T1000 (cell line): Measurements from ENCODE around the gene KRTAP21-3.
"Not testable (repeated sequence)": the region's sequence is repeated elsewhere in the genome, so short reads cannot be mapped to it uniquely, and the experiment has no call there.

Experiments
- DNase-seq: peaks from one replicate; lab custom pipeline; 2025; ENCODE audit warnings: mixed read lengths; lab: John Stamatoyannopoulos, UW

Gene KRTAP21-3, protein sequence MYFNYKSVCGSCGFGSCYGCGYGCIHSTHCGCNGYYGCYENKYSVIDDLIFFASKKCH

DNA sequence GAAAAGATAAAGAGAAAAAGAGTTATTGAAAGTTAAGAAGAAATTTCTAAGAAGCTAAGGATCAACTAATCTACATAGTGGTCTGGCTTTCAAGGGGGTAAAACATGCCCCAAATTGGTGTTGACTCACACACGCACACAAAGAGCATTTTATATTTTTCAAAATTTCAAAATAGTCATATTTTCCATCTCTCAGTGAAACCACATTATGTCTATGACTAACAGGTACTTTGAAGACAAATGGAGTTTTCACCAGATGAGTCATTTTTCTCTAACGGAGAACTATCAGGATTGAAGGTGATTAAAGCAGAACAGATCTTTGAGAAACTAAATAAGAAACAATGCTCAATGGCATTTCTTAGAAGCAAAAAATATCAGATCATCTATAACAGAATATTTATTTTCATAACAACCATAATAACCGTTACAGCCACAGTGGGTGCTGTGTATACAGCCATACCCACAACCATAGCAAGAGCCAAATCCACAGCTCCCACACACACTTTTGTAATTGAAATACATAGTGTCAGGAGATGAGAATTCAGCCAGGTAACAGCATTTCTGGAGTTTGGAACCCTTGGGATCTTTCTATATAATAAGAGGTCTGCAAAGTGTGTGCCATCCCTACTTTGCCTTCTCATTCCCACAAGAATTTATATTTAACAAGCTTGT lies at the start of gene KRTAP21-3:
KRTAP21-3 (minus strand) TSS at position 539 of the 671 bp plus-strand sequence; CDS start at position 521, 18 bp downstream.
- no peak for DNase-seq

DNA sequence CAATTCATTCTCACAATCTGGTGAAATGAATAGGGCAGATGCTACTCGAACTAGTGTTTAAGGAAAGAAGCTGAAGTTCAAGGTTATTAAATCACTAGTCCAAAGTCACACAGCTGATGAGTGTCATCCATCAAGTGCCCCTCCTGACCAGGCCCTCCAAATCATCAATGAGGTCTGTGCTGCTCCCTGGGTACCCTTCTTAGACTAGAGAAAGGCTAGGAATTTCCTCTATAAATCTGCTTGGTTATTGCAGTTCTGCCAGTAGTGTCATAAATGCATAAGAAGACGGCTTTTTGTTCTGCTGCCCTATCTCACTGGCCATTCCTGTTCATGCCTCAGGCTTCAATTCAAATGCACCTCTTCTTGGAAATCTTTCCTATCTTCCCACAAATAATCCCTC lies 42.2 kb upstream of the KRTAP21-3 start:
- DNase-seq: no peak

DNA sequence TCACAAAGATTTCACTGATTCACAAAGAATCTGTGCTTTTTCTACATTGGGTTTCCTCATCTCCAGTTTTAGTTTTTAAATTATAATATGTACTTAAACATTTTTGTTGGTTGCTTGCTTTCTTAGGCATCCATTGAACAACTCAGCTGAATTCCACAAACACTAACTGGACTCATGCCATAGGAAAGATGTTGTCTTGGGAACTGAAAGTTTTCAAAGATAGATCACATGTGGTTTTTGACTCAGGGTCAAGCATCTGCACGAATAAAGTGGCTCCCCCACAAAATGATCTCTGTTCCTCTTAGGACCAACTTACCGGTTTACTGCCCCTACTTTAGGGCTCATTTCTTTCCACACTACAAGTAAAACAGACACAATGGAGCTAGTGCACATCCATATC lies 39.7 kb upstream of the KRTAP21-3 start:
- no peak for DNase-seq

DNA sequence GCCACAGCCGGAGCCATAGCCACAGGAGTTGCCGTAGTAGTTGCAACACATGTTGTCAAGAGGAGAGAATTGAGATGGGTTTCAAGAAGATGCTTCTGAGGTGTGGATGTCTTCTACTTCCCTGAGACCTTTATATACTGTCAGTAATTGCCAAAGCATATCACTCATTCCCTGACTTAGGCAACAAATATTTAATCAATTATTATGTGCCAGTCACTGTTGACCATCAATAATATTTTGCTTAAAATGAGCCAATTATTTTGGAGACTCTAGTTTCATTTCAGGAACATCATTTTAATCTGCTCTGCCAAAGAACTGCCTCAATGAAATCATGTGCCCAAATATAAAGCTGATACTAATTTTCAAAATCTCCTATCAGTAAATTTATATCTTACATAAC lies 36.8 kb upstream of the KRTAP21-3 start, which contains the start of gene KRTAP21-1:
KRTAP21-1 (minus strand) TSS at position 101 of the 400 bp plus-strand sequence; CDS start at position 51, 50 bp downstream.
- not testable (repeated sequence) for DNase-seq

DNA sequence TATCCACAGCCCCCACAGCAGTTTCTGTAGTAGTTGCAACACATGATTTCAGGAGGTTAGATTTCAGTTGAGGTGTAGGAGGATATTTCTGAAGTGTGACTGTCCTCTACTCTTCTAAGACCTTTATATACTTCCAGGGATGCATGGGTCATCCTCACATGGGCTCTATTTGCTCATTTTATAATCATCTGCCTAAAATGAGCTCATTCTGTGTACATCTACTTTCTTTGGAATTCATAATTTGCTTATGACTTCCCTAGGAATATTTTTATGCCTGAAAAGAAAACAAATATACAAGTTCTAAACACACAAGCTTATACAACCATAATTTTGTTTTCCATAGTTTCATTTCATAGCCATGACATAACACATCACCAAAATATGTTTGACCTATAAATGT lies 28.6 kb upstream of the KRTAP21-3 start, which contains the start of gene KRTAP21-2:
KRTAP21-2 (minus strand) TSS at position 101 of the 400 bp plus-strand sequence; CDS start at position 44, 57 bp downstream.
- no peak for DNase-seq

DNA sequence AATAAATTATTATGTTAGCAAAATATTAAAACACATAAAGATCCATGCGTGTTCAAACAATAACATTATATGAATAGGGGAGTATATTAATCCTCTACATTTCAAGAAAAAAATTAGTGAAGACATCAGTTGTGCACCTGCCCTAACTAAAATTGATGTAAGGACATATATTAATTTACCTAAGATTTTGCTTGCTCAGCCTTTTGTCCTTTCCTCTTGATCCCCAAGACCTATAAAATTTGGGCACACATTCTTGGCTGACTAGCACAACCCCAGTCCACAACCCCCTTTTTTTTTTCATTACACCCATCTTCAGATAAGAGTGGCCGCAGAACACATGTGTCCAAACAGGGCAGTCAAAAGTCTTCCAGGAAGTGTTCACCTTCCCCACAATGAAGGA lies 21.9 kb upstream of the KRTAP21-3 start:
- DNase-seq: no peak

DNA sequence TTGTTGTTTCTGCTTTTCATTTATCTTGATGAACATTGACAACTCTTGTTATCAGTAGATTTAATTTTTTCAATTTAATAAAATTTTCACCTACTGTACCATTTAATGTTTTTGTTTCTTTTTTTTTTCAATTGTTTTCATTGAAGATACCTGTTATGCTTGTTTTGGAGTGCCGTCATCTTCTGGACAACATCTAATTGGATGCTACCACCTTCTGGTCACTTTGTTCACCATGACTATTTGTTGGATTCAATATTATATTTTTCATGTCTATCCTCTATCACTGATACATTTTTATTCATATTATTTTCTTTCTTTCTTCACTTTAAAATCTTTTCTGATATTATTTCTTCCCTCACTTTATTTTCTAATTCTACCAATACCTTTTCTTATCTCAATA lies 14.4 kb upstream of the KRTAP21-3 start:
- no peak for DNase-seq

DNA sequence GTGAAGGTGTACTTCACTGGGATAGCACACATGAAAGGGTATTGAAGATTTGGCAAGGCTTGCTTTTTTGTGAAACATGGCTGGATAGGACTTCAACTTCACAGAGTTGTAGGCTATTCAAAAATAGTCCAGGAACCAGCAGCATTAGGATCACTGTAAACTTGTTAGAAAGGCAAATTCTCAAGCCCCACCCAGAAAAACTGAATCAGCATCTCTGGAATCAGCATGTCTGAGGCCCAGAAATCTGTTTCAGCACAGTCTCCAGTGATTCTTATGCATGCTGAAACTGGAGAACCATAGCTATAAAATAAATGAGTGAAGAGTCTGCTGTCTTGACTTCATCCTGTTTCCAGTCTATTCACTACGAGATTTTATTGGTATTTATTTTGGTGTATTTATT lies 8.1 kb upstream of the KRTAP21-3 start:
- no peak for DNase-seq

DNA sequence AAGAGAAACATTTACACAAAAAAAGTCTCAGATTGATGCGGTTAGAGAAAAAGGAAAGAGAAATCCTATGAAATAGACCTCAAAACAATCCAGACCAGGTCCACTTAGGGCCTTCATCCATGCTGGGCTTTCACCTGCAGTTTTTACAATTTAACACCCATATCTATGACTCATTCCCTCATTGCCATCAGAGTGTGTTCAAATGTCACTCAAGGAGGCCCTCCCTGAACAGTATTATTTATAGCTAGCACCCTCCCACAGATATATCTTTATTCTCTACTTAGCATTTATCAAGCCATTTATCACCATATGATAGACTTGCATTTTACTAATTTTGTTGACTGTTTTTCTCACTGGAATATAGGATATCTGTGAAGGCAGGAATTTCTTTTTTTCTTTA lies 824 bp upstream of the KRTAP21-3 start:
- no peak for DNase-seq

DNA sequence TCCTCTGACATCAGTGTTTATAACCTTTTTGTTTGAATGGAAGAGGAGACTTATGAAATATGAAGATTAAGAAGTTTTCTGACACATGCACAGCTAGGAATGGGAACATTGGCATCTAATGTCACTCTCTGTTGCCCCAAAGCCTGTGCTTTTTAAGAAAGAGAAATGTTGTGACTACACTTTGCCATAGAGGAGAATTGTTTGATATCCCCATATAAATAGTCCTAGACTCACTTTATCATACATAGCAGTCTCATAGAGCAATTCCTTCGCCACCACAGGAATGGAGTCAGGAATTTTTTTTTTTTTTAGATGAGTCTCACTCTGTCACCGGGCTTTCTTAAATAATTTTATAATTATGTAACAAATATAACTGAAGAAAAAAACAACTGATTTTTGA lies 1.5 kb downstream of the KRTAP21-3 start:
- DNase-seq: no peak

DNA sequence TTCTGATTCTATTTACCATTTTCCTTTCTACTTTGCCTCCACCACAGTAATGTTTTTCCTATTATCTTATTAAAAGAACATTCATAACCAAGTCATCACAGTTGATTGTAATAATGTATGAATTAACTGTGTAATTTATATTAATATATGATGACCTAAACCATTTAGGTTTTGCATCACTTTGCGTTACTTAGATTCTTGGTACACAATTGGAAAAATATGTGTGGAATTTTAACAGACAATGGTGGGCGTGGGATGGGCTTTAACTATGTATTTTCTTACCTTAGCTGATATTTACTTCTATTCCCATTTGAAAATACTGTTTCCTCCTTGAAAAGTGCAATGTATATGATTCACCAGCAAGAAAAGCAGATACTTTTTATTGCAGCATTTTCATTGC lies 3.6 kb downstream of the KRTAP21-3 start:
- DNase-seq: no peak

DNA sequence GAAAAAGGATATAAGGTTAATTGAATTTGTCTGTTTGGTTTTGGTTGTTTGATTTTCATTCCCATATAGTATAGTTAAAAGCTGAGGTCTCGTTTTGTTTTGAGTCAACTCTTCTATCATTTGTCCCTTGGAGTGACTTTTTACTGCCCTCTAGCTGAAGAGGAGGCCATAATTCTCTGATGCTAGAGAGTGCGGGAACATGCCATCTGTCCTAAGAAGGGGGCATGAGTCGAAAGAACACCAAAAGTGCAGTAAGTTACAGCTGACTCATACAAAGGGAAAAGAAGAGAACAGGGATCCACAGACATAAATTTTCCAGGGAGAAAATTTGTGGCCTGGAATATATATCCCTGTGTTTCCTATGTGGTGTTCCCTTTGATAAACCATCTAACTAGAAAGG lies 4.1 kb downstream of the KRTAP21-3 start:
- DNase-seq: no peak

DNA sequence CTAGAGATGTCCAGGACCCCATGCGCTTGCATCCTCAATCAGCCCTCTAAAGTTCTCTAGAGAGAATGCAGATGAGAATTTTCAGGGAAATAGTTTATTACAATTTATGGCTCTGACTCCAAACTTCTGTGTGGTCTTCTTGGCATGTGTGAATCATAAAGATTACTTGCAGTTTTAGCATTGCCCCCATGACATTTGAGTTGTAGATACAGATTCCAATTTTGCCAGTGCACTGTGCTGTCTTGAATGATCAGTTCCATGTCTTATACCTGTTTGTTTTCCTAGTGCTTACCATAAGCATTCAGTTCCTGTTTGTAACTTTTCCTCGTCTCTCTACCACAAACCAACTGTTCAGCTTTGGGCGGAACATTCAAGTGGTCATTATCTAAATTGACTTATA lies 4.8 kb downstream of the KRTAP21-3 start:
- no peak for DNase-seq

DNA sequence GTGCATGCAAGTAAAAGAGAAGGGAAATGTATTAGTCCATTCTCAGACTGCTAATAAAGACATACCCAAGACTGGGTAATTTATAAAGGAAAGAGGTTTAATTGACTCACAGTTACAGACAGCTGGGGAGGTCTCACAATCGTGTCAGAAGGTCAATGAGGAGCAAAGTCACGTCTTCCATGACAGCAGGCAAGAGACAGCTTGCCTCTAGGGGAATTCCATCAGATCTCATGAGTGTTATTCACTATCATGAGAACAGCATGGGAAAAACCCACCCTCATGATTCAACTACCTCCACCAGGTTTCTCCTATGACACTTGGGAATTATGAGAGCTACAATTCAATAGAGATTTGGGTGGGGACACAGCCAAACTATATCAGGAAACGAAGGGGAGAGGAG lies 8.1 kb downstream of the KRTAP21-3 start:
- peak; percentile 38 for DNase-seq

DNA sequence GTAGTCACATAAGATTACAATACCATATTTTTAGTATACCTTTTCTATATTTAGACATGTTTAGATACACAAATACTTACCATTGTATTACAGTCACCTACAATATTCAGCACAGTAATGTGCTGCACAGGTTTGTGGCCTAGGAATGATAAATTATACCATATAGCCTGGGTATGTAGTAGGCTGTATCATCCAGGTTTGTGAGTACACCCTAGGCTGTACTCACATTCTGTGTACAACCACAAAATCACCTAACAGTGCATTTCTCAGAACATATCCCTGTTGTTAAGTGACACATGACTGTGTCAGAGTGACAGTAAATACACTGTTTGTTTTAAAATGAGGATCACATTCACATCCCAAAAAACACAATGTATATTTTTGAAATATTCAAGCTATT lies 11.2 kb downstream of the KRTAP21-3 start:
- DNase-seq: no peak

DNA sequence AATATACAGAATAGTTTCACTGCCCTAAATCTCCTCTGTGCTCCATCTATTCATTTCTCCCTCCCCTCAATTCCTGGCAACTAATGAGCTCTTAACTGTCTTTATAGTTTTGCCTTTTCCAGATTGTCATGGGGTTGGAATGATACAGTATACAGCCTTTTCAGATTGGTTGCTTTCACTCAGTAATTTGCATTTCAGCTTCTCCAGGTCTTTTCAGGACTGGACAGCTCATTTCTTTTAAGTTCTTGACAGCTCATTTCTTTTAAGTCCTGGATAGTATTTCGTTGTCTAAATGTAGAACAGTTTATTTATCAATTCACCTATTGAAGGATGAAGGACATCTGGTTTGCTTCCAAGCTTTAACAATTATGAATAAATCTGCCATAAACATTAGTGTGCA lies 22.6 kb downstream of the KRTAP21-3 start:
- DNase-seq: no peak

DNA sequence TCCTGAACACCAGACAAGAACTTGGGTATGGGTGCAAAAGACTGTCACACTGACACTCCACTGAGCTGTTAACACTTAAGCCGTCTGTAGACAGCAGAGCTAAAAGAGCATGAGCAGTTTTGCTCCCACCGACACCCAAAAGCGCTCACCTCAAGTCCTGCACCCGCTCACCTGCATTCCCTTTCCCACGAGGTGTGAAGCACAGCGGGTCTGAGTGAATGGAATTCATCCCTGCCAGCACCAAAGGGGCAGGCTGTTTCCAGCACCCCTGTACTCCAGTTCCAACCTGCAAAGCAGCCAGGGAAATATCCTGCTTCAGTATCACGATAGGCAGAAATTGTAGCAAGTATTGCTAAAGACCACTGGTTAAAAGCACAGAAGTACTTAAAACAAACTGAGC lies 28.8 kb downstream of the KRTAP21-3 start:
- DNase-seq: no peak

DNA sequence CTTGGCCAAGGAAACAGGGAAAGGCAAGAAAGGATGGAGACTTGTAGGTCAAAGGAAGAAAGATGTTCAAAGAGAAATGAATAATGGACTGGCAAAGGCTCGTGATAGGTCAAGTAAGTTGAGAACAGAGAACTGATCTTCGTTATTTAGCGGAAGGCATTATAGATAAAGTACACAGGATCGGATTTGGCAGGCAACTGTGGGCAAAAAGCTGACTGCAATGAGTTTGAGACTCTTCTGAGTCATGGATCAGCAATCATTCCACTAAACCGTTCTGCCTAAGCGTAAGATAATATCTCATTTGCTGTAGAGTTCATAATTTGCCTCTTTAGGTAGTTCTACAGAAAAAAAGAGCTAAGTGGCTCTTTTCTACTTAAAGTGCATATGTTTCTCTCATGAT lies 34.1 kb downstream of the KRTAP21-3 start:
- DNase-seq: no peak

DNA sequence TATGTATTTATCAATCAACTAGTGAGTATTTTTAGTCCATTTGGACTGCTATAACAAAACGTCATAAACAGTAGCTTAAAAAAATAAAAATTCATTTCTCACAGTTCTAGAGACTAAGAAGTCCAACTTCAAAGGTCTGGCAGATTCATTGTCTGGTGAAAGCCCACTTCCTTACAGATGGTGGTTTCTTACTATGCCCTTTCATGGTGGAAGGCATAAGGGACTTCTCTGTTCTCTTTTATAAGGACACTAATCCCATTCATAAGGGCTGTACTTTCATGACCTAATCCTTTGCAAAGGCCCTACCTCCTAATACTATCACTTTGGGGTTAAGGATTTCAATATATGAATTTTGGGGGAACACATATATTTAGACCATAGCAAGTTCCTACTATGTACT lies 38.0 kb downstream of the KRTAP21-3 start:
- no peak for DNase-seq

DNA sequence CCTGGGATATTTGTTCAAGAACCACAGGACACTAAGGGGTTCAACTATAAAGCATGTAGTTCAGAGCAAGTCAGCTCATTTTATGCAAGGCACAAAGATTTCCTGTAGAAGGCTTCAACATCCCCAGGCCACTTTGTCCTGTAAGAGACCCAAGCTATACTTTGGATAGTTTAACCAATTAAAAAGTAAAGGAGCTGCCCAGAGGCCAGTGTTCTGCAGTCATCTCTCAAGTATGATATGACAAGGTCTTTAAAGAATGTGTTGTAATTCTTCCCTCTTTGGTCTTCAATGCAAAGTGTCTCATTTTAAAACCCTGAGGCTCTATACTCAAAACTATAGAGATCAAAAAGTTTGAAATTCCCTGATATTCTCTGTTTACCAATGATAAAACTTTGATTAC lies 41.8 kb downstream of the KRTAP21-3 start:
- peak; percentile 22 for DNase-seq

DNA sequence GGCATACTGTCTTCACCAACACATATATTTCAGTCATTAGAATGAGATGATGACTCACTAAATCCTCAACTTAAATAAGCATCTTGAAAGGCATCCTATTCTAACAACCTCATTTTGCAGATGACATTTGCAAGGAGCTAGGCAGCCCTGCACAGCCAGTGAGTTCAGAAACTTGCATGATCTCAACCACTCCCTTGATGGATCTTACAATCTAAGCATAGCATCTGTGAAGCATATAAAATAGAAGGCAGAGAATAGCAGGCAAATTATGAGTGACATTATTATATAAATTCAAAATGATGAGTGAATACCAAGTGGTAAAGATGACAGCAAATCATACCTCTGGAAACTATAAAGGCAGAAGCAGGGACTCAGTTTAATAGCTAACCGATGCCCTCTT lies 44.3 kb downstream of the KRTAP21-3 start:
- no peak for DNase-seq

DNA sequence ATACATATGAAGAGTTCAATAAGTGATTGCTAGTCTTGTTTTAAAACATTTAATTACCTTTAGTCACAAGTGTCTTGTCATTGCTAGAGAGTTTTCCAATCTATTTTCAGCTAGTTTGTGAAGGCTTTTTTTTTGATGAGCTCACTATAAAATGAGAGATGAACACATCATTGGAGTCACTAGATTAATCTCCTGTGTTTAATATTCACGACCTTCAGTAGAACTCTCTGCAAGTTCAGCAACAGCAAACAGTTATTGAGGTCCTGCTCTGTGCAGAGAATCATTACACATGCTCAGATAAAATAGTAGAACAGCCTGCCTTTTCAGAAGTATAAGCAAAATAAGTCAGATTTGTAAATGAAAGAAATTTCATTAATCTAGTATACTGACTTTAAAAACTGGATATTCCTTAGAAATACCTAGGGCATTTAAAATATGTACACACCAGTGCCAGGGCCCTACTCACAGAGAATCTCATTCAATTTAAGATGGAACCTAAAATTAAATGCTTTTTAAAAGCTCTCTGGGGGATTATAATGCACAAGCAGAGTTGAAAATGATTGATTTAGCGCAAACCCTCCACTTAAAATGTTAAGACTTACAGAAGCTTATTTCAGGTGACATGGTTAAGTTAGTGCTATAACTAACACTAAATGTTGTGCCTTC lies 45.5 kb downstream of the KRTAP21-3 start:
- DNase-seq: no peak

DNA sequence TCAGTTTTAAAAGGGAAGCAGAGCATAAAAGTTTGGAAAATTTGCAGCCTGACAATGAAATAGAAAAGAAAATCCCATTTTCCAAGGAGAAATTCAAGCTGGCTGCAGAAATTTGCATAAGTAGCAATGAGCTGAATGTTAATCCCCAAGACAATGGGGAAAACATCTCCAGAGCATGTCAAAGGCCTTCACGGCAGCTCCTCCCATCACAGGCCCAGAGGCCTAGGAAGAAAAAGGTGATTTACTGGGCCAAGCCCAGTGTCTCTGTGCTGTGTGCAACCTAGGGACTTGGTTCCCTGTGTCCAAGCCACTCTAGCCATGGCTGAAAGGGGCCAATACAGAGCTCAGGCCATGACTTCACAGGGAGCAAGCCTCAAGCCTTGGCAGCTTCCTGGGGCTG lies 49.8 kb downstream of the KRTAP21-3 start:
- no peak for DNase-seq
